CD4-positive, alpha-beta memory T cell (primary cell): ENCODE data around the gene ACSF2. TPM values are rescaled to one million over a fixed set of nuclear protein-coding genes. Genes with fewer than 3 reads are reported as not detected.
A peak's percentile ranks its signal among the peaks of the same experiment; 100 is the strongest.

Source experiments
- CTCF ChIA-PET: fragments of 350-600 bp; sonication (Branson Sonifier 250); formaldehyde crosslinking; loops from one replicate; lab custom pipeline; 2021; ENCODE audit warnings: inconsistent platforms; ENCODE audit not compliant: partially characterized antibody; lab: Charles Lee
- POLR2A ChIA-PET: fragments of 350-600 bp; sonication (Branson Sonifier 250); formaldehyde crosslinking; loops from one replicate; lab custom pipeline; 2021; ENCODE audit not compliant: partially characterized antibody; lab: Charles Lee
- DNase-seq, 5 donors: peaks; one replicate each; pipeline versions ENCODE4 v3.0.0 to v3.0.0-alpha.2; 2020 to 2022; ENCODE audit warnings: mixed read lengths in 1 of 5
- H3K27ac ChIP-seq: one replicate; pipeline ENCODE4 v1.7.0; 2013; ENCODE audit warnings: low read depth, low read length
- H3K27me3 ChIP-seq: 2 replicates; pipeline ENCODE4 v1.7.0; 2013; ENCODE audit warnings: mild to moderate bottlenecking, low read length, moderate library complexity; ENCODE audit not compliant: insufficient read depth
- H3K36me3 ChIP-seq: 2 replicates; pipeline ENCODE4 v1.7.0; 2013; ENCODE audit warnings: mild to moderate bottlenecking, low read length, moderate library complexity; ENCODE audit not compliant: insufficient read depth
- H3K4me1 ChIP-seq: 2 replicates; pipeline ENCODE4 v1.7.0; 2013; ENCODE audit warnings: mild to moderate bottlenecking, low read length, moderate library complexity; ENCODE audit not compliant: insufficient read depth
- H3K4me3 ChIP-seq, 2 donors: one replicate each; pipeline ENCODE4 v1.7.0; 2013; ENCODE audit warnings: low read length in 2 of 2, mild to moderate bottlenecking in 1 of 2
- H3K9me3 ChIP-seq, 2 donors: one replicate each; pipeline ENCODE4 v1.7.0; 2013; ENCODE audit warnings: low read length in 2 of 2, control low read depth in 1 of 2; ENCODE audit not compliant: control insufficient read depth in 1 of 2
- H3K27ac Mint-ChIP-seq, 7 donors: one replicate each; pipeline ENCODE4 v1.8.0; 2020 to 2021; ENCODE audit warnings: mixed read lengths in 7 of 7, mild to moderate bottlenecking in 6 of 7, inconsistent platforms in 3 of 7, moderate library complexity in 3 of 7
- H3K27me3 Mint-ChIP-seq, 2 donors: one replicate each; pipeline ENCODE4 v1.8.0; 2020 to 2021; ENCODE audit warnings: mixed read lengths in 2 of 2
- H3K36me3 Mint-ChIP-seq, 2 donors: one replicate each; pipeline ENCODE4 v1.8.0; 2020 to 2021; ENCODE audit warnings: mixed read lengths in 2 of 2, inconsistent platforms in 1 of 2, mild to moderate bottlenecking in 1 of 2
- H3K4me1 Mint-ChIP-seq, 4 donors: one replicate each; pipeline ENCODE4 v1.8.0; 2020 to 2021; ENCODE audit warnings: mixed read lengths in 4 of 4, mild to moderate bottlenecking in 1 of 4
- H3K4me3 Mint-ChIP-seq, 8 donors: one replicate each; pipeline ENCODE4 v1.8.0; 2020 to 2021; ENCODE audit warnings: mixed read lengths in 8 of 8, mild to moderate bottlenecking in 7 of 8, moderate library complexity in 6 of 8, inconsistent platforms in 3 of 8
- H3K9me3 Mint-ChIP-seq, 8 donors: one replicate each; pipeline ENCODE4 v1.8.0; 2020 to 2021; ENCODE audit warnings: mixed read lengths in 8 of 8, mild to moderate bottlenecking in 5 of 8, inconsistent platforms in 3 of 8, moderate library complexity in 1 of 8
- intact Hi-C: fragments of 100-400 bp; cut with micrococcal nuclease; formaldehyde crosslinking; loops from one replicate; pipeline ENCODE4 v1.15.1; 2023
- polyA plus RNA-seq, 2 donors: library from polyadenylated mRNA; unstranded; fragments of 300-500 nt; fragmentation: Illumina TruSeq; gene quantifications; one replicate each; pipeline ENCODE4 v1.2.3, GENCODE V29; 2021
- total RNA-seq, 2 experiments: library from RNA; stranded (reverse); gene quantifications; one replicate each; pipeline ENCODE4 v1.2.3, GENCODE V29; 2021

Gene ACSF2
- total and polyA plus RNA-seq, 4 experiments from 2014 or later, result 1.7 to 24.8 (median 11.6) TPM

- Histone ChIP-seq H3K4me1 (no peaks in the 10 kb centered on the region), H3K36me3 (peaks cover 94% of the 10 kb centered on the region), H3K27me3 (no peaks in the 10 kb centered on the region), H3K9me3 (no peaks in the 10 kb centered on the region), H3K27ac (no peak overlapping the region), H3K4me3 (no peak overlapping the region)
- peaks cover 71 to 95% of the 10 kb centered on the region in 2 donors for H3K36me3 Mint-ChIP-seq
- no peaks in the 10 kb centered on the region for H3K9me3 Mint-ChIP-seq
- DNase-seq, result no peak
- peak overlapping the region in 2 of 7 donors; percentile 53 to 59 for H3K27ac Mint-ChIP-seq
- H3K4me1 Mint-ChIP-seq, result peaks cover 0 to 3% (median 1%) of the 10 kb centered on the region in 4 donors
- ChIA-PET CTCF (interaction anchor here (1.0 to 7.6 kb wide), 2 partner anchors 11 to 24 kb away, joined by 3 to 54 read pairs; partner anchors contain the start of gene LRRC59), POLR2A (no interaction called here)
- intact Hi-C loops, result no loop called here
- no peaks in the 10 kb centered on the region for H3K27me3 Mint-ChIP-seq
- no peak overlapping the region for H3K4me3 Mint-ChIP-seq
Observed at GRCh38 chr17:50386510-50386909, 39.5 kb upstream of the ACSF2 start.

GRCh38 chr17:50388728-50389127, 37.3 kb upstream of the ACSF2 start:
- no peaks in the 10 kb centered on the region for H3K27me3 Mint-ChIP-seq
- no peaks in the 10 kb centered on the region for H3K4me1 ChIP-seq
- no peak overlapping the region for H3K4me3 ChIP-seq
- intact Hi-C loops, result no loop called here
- peaks cover 94% of the 10 kb centered on the region for H3K36me3 ChIP-seq
- no peaks in the 10 kb centered on the region for H3K9me3 ChIP-seq
- no peak overlapping the region for H3K27ac Mint-ChIP-seq
- no peak for DNase-seq
- H3K4me3 Mint-ChIP-seq, result no peak overlapping the region
- peaks cover 5 to 7% (median 5%) of the 10 kb centered on the region in 4 donors for H3K4me1 Mint-ChIP-seq
- peaks cover 75 to 97% of the 10 kb centered on the region in 2 donors for H3K36me3 Mint-ChIP-seq
- ChIA-PET CTCF (interaction anchor here (1.6 to 1.8 kb wide), 2 partner anchors 9 to 26 kb away, joined by 4 to 18 read pairs; partner anchors contain the start of gene LRRC59), POLR2A (interaction anchor here (1.6 kb wide), 1 partner anchor 9 kb away, joined by 6 read pairs; the partner anchor contains the start of gene LRRC59)
- no peaks in the 10 kb centered on the region for H3K9me3 Mint-ChIP-seq
- H3K27ac ChIP-seq, result no peak overlapping the region
- H3K27me3 ChIP-seq, result no peaks in the 10 kb centered on the region

- Mint-ChIP-seq H3K9me3 (no peaks in the 10 kb centered on the region), H3K36me3 (peaks cover 75 to 98% of the 10 kb centered on the region in 2 donors), H3K27ac (no peak overlapping the region), H3K4me1 (peaks cover 8 to 15% (median 9%) of the 10 kb centered on the region in 4 donors), H3K4me3 (no peak overlapping the region), H3K27me3 (no peaks in the 10 kb centered on the region)
- no peak for DNase-seq
- peaks cover 95% of the 10 kb centered on the region for H3K36me3 ChIP-seq
- no peaks in the 10 kb centered on the region for H3K9me3 ChIP-seq
- ChIA-PET POLR2A (interaction anchor here (1.6 kb wide), 1 partner anchor 8 kb away, joined by 6 read pairs; the partner anchor contains the start of gene LRRC59), CTCF (interaction anchor here (1.8 to 2.5 kb wide), 2 partner anchors 8 to 27 kb away, joined by 11 to 18 read pairs; partner anchors contain the start of gene LRRC59)
- H3K4me1 ChIP-seq, result no peaks in the 10 kb centered on the region
- no peak overlapping the region for H3K27ac ChIP-seq
- H3K27me3 ChIP-seq, result no peaks in the 10 kb centered on the region
- H3K4me3 ChIP-seq, result no peak overlapping the region
- intact Hi-C loops, result no loop called here
Observed at GRCh38 chr17:50389534-50389933, 36.5 kb upstream of the ACSF2 start.

GRCh38 chr17:50392621-50393020, 33.4 kb upstream of the ACSF2 start:
- H3K4me1 ChIP-seq, result peaks cover 24% of the 10 kb centered on the region
- no peak overlapping the region for H3K4me3 ChIP-seq
- ChIA-PET CTCF (interaction anchor here (0.6 kb wide), 1 partner anchor 46 kb away, joined by 3 read pairs; no protein-coding TSS in a partner anchor), POLR2A (no interaction called here)
- no peaks in the 10 kb centered on the region for H3K9me3 ChIP-seq
- Mint-ChIP-seq H3K27me3 (no peaks in the 10 kb centered on the region), H3K4me1 (peaks cover 22 to 38% (median 29%) of the 10 kb centered on the region in 4 donors), H3K9me3 (peaks cover 0 to 2% (median 0%) of the 10 kb centered on the region in 8 donors), H3K4me3 (no peak overlapping the region), H3K36me3 (peaks cover 57 to 79% of the 10 kb centered on the region in 2 donors), H3K27ac (peak overlapping the region in 2 of 7 donors; percentile 41 to 65)
- H3K27ac ChIP-seq, result no peak overlapping the region
- intact Hi-C loops, result no loop called here
- H3K27me3 ChIP-seq, result no peaks in the 10 kb centered on the region
- DNase-seq, result no peak
- H3K36me3 ChIP-seq, result peaks cover 70% of the 10 kb centered on the region

- Histone ChIP-seq H3K27ac (no peak overlapping the region), H3K27me3 (no peaks in the 10 kb centered on the region), H3K4me1 (peaks cover 30% of the 10 kb centered on the region), H3K4me3 (no peak overlapping the region), H3K36me3 (peaks cover 59% of the 10 kb centered on the region), H3K9me3 (no peaks in the 10 kb centered on the region)
- no peak for DNase-seq
- ChIA-PET POLR2A (interaction anchor here (1.1 kb wide), 1 partner anchor 31 kb away, joined by 3 read pairs; no protein-coding TSS in a partner anchor), CTCF (no interaction called here)
- Mint-ChIP-seq H3K27me3 (no peaks in the 10 kb centered on the region), H3K27ac (peak overlapping the region in 2 of 7 donors; percentile 50 to 65), H3K4me3 (peak overlapping the region in 3 of 8 donors; percentile 3 to 61 (median 7)), H3K9me3 (peaks cover 0 to 4% (median 0%) of the 10 kb centered on the region in 8 donors), H3K36me3 (peaks cover 47 to 68% of the 10 kb centered on the region in 2 donors), H3K4me1 (peaks cover 24 to 47% (median 31%) of the 10 kb centered on the region in 4 donors)
- intact Hi-C loops, result no loop called here
Observed at GRCh38 chr17:50393700-50394099, 32.3 kb upstream of the ACSF2 start.

GRCh38 chr17:50394711-50395110, 31.3 kb upstream of the ACSF2 start:
- H3K27ac ChIP-seq, result no peak overlapping the region
- Mint-ChIP-seq H3K36me3 (peaks cover 39 to 59% of the 10 kb centered on the region in 2 donors), H3K27ac (peak overlapping the region in 5 of 7 donors; percentile 29 to 83 (median 60)), H3K9me3 (peaks cover 0 to 4% (median 0%) of the 10 kb centered on the region in 8 donors), H3K4me3 (peak overlapping the region in 7 of 8 donors; percentile 46 to 90 (median 65)), H3K4me1 (peaks cover 24 to 47% (median 31%) of the 10 kb centered on the region in 4 donors), H3K27me3 (no peaks in the 10 kb centered on the region)
- intact Hi-C loops, result no loop called here
- ChIA-PET CTCF (interaction anchor here (5.1 kb wide), 1 partner anchor 33 kb away, joined by 77 read pairs; no protein-coding TSS in a partner anchor), POLR2A (interaction anchor here (1.0 to 1.1 kb wide), 2 partner anchors 23 to 32 kb away, joined by 3 read pairs; no protein-coding TSS in a partner anchor)
- no peak overlapping the region for H3K4me3 ChIP-seq
- no peaks in the 10 kb centered on the region for H3K27me3 ChIP-seq
- peaks cover 30% of the 10 kb centered on the region for H3K4me1 ChIP-seq
- H3K9me3 ChIP-seq, result no peaks in the 10 kb centered on the region
- DNase-seq, result no peak
- H3K36me3 ChIP-seq, result peaks cover 49% of the 10 kb centered on the region
